WTC11 (cell line): Measurements from ENCODE around the gene KRT20. TPM values are rescaled to one million over a fixed set of nuclear protein-coding genes. Genes with fewer than 3 reads are reported as not detected.

ENCODE experiments used
- ATAC-seq: fragments of 200-7000 bp; cut with Tn5 transposase; 2 replicates; pipeline ENCODE4 v1.10.0; 2021; ENCODE audit warnings: mild to moderate bottlenecking, moderate library complexity
- CTCF ChIA-PET: fragments of 300-600 bp; sonication (Branson Sonifier 250); formaldehyde crosslinking; loops from one replicate; lab custom pipeline; 2021; ENCODE audit warnings: antibody characterized with exemption; lab: Charles Lee
- POLR2A ChIA-PET: fragments of 350-600 bp; sonication (Branson Sonifier 250); formaldehyde crosslinking; loops from one replicate; lab custom pipeline; 2021; ENCODE audit warnings: antibody characterized with exemption; lab: Charles Lee
- DNase-seq: peaks from one replicate; pipeline ENCODE4 v3.0.0; 2021; ENCODE audit warnings: low spot score
- H3K27ac Mint-ChIP-seq: 2 replicates; pipeline ENCODE4 v1.8.0; 2021; ENCODE audit warnings: mixed read lengths
- H3K27me3 Mint-ChIP-seq: 2 replicates; pipeline ENCODE4 v1.8.0; 2021; ENCODE audit warnings: low read depth, mild to moderate bottlenecking, moderate library complexity, mixed read lengths
- H3K36me3 Mint-ChIP-seq: 2 replicates; pipeline ENCODE4 v1.8.0; 2021; ENCODE audit warnings: mixed read lengths
- H3K4me1 Mint-ChIP-seq: 2 replicates; pipeline ENCODE4 v1.8.0; 2022; ENCODE audit warnings: mixed read lengths
- H3K4me3 Mint-ChIP-seq: 2 replicates; pipeline ENCODE4 v1.8.0; 2021; ENCODE audit warnings: mild to moderate bottlenecking, moderate library complexity, mixed read lengths
- H3K9me3 Mint-ChIP-seq: 2 replicates; pipeline ENCODE4 v1.8.0; 2021; ENCODE audit warnings: mixed read lengths
- ARID4B ChIP-seq: sonication (generic); formaldehyde crosslinking; IDR thresholded peaks from 2 replicates; pipeline ENCODE4 v1.8.0; 2023; ENCODE audit warnings: missing genetic modification reagents, mild to moderate bottlenecking, borderline replicate concordance
- ATF2 ChIP-seq: sonication (generic); formaldehyde crosslinking; IDR thresholded peaks from 2 replicates; pipeline ENCODE4 v1.8.1; 2022; ENCODE audit warnings: low read depth, missing genetic modification reagents, borderline replicate concordance
- CREB1 ChIP-seq: sonication (generic); formaldehyde crosslinking; IDR thresholded peaks from 2 replicates; pipeline ENCODE4 v1.8.0; 2023; ENCODE audit warnings: mild to moderate bottlenecking, missing genetic modification reagents
- E2F4 ChIP-seq: sonication (generic); formaldehyde crosslinking; IDR thresholded peaks from 2 replicates; pipeline ENCODE4 v1.8.1; 2022; ENCODE audit warnings: low read depth, mild to moderate bottlenecking, moderate library complexity, missing genetic modification reagents, borderline replicate concordance
- E2F5 ChIP-seq: sonication (generic); formaldehyde crosslinking; IDR thresholded peaks from 2 replicates; pipeline ENCODE4 v1.8.1; 2022; ENCODE audit warnings: mild to moderate bottlenecking, moderate library complexity, missing genetic modification reagents
- ETV6 ChIP-seq: sonication (generic); formaldehyde crosslinking; IDR thresholded peaks from 2 replicates; pipeline ENCODE4 v1.8.1; 2022; ENCODE audit warnings: mild to moderate bottlenecking, missing genetic modification reagents
- FOXJ3 ChIP-seq: sonication (generic); formaldehyde crosslinking; IDR thresholded peaks from 2 replicates; pipeline ENCODE4 v1.9.0; 2021; ENCODE audit warnings: missing genetic modification reagents, mild to moderate bottlenecking, borderline replicate concordance
- FOXP4 ChIP-seq: sonication (generic); formaldehyde crosslinking; IDR thresholded peaks from 2 replicates; pipeline ENCODE4 v1.8.0; 2022; ENCODE audit warnings: mild to moderate bottlenecking, missing genetic modification reagents
- NR3C1 ChIP-seq: sonication (generic); formaldehyde crosslinking; conservative IDR thresholded peaks from 2 replicates; pipeline ENCODE4 v1.8.1; 2023; ENCODE audit warnings: low read depth, mild to moderate bottlenecking, missing genetic modification reagents
- PRDM15 ChIP-seq: sonication (generic); formaldehyde crosslinking; IDR thresholded peaks from 2 replicates; pipeline ENCODE4 v1.8.0; 2022; ENCODE audit warnings: missing genetic modification reagents
- PREB ChIP-seq: sonication (generic); formaldehyde crosslinking; IDR thresholded peaks from 2 replicates; pipeline ENCODE4 v1.8.1; 2022; ENCODE audit warnings: mild to moderate bottlenecking, missing genetic modification reagents, moderate library complexity, borderline replicate concordance
- PRRX2 ChIP-seq: fragments of 250-450 bp; sonication (Bioruptor Pico); IDR thresholded peaks from 2 replicates; pipeline ENCODE4 v1.8.0; 2021; ENCODE audit warnings: mild to moderate bottlenecking
- SMAD3 ChIP-seq: sonication (generic); formaldehyde crosslinking; IDR thresholded peaks from 2 replicates; pipeline ENCODE4 v1.8.0; 2022; ENCODE audit warnings: missing genetic modification reagents, mild to moderate bottlenecking, borderline replicate concordance
- ZNF138 ChIP-seq: sonication (generic); formaldehyde crosslinking; conservative IDR thresholded peaks from 2 replicates; pipeline ENCODE4 v1.8.1; 2022; ENCODE audit warnings: mild to moderate bottlenecking, moderate library complexity, missing genetic modification reagents
- ZNF317 ChIP-seq: sonication (generic); formaldehyde crosslinking; IDR thresholded peaks from 2 replicates; pipeline ENCODE4 v1.8.1; 2023; ENCODE audit warnings: low read depth, mild to moderate bottlenecking, moderate library complexity, missing genetic modification reagents, borderline replicate concordance
- ZNF512 ChIP-seq: sonication (generic); formaldehyde crosslinking; IDR thresholded peaks from 2 replicates; pipeline ENCODE4 v1.8.1; 2022; ENCODE audit warnings: missing genetic modification reagents, borderline replicate concordance
- total RNA-seq: library from RNA; stranded (reverse); gene quantifications from 3 replicates; pipeline ENCODE4 v1.2.3, GENCODE V29; 2021

KRT20 gene
- total RNA-seq, 1 experiment from 2014 or later: 0.42 TPM

- TF ChIP-seq FOXP4 (CRISPR knock-in tag) (no peak), CREB1 (CRISPR knock-in tag) (no peak), E2F5 (CRISPR knock-in tag) (no peak), E2F4 (CRISPR knock-in tag) (no peak), ZNF512 (CRISPR knock-in tag) (no peak), PRRX2 (no peak), ZNF317 (CRISPR knock-in tag) (no peak), ATF2 (no peak), NR3C1 (CRISPR knock-in tag) (no peak)
- DNase-seq: no peak
- Mint-ChIP-seq H3K9me3 (peaks cover 4% of the 10 kb centered on the region; the same call in 1 of the 2 replicates), H3K36me3 (peaks cover 4% of the 10 kb centered on the region; the same call in 1 of the 2 replicates), H3K4me3 (no peak overlapping the region), H3K27me3 (peaks cover 91% of the 10 kb centered on the region), H3K4me1 (peaks cover 5% of the 10 kb centered on the region), H3K27ac (no peak overlapping the region)
- POLR2A ChIA-PET: no interaction called here
- ATAC-seq: no peak
- CTCF ChIA-PET: no interaction called here
Measured at GRCh38 chr17:40832840-40833239, 52.2 kb downstream of the KRT20 start.

- peaks cover 95% of the 10 kb centered on the region for H3K27me3 Mint-ChIP-seq
- TF ChIP-seq FOXJ3 (CRISPR knock-in tag): no peak
- TF ChIP-seq PRDM15 (CRISPR knock-in tag): no peak
- no peak for TF ChIP-seq NR3C1 (CRISPR knock-in tag)
- TF ChIP-seq ETV6 (CRISPR knock-in tag): no peak
- no peak for TF ChIP-seq PREB (CRISPR knock-in tag)
- TF ChIP-seq ARID4B (CRISPR knock-in tag): no peak
- TF ChIP-seq SMAD3 (CRISPR knock-in tag): no peak
- no peak for TF ChIP-seq ZNF138 (CRISPR knock-in tag)
Measured at GRCh38 chr17:40830085-40830776, 54.8 kb downstream of the KRT20 start.

More at GRCh38 chr17:40830085-40830776, 54.8 kb downstream of the KRT20 start:
- Mint-ChIP-seq H3K9me3 (peaks cover 4% of the 10 kb centered on the region; the same call in 1 of the 2 replicates), H3K27ac (no peak overlapping the region), H3K36me3 (peaks cover 4% of the 10 kb centered on the region; the same call in 1 of the 2 replicates), H3K4me1 (peaks cover 5% of the 10 kb centered on the region), H3K4me3 (no peak overlapping the region)
- ATAC-seq (no peak), DNase-seq (no peak)
- POLR2A ChIA-PET: no interaction called here
- CTCF ChIA-PET: no interaction called here
